Muscle of back (tissue), 11 donors: ENCODE results near the gene TSSK6. TPM values are rescaled to one million over a fixed set of nuclear protein-coding genes. Genes with fewer than 3 reads are reported as not detected.

Experiments
- DNase-seq, 3 donors: peaks; one replicate each; pipeline versions ENCODE4 v3.0.0 to v3.0.0-alpha.2; 2013
- polyA plus RNA-seq, 10 donors: library from polyadenylated mRNA; unstranded; fragments of 120-200 nt; gene quantifications; one replicate each; pipeline ENCODE4 v1.2.1, GENCODE V29; 2013; ENCODE audit not compliant: insufficient read length in 10 of 10

Gene TSSK6
- polyA plus RNA-seq, 10 donors, result 0.29 to 0.75 (median 0.42) TPM

- peak; percentile 55 to 79 (median 56) for DNase-seq
Observed at GRCh38 chr19:19464339-19465098, 50.8 kb downstream of the TSSK6 start.

Other genes with a start within 250 kb of the TSSK6 start
- 1 to 10 TPM; 1.5 to 4.1 (median 2.0) TPM for gene TM6SF2, start 242.2 kb downstream of the TSSK6 start, polyA plus RNA-seq
- gene SUGP1, start 195.0 kb downstream of the TSSK6 start, polyA plus RNA-seq, result 10 to 100 TPM; 29.4 to 39.8 (median 33.2) TPM
- 10 to 100 TPM; 29.4 to 59.3 (median 37.9) TPM for gene MAU2, start 194.7 kb downstream of the TSSK6 start, polyA plus RNA-seq
- 10 to 100 TPM; 44.1 to 57.1 (median 47.3) TPM for gene GATAD2A, start 109.9 kb downstream of the TSSK6 start, polyA plus RNA-seq
- gene NDUFA13, start 677 bp upstream of the TSSK6 start, polyA plus RNA-seq, result 100 to 1,000 TPM; 146 to 246 (median 175) TPM
- gene YJEFN3, start 13.4 kb upstream of the TSSK6 start, polyA plus RNA-seq, result 10 to 100 TPM in 1 of 10 donors, 1 to 10 TPM in 9; 2.8 to 11.4 (median 5.8) TPM
- 10 to 100 TPM in 1 of 10 donors, 1 to 10 TPM in 6, under 1 TPM in 3; 0.36 to 10.8 (median 3.6) TPM for gene CILP2, start 22.7 kb upstream of the TSSK6 start, polyA plus RNA-seq
- gene PBX4, start 103.1 kb upstream of the TSSK6 start, polyA plus RNA-seq, result 1 to 10 TPM in 9 of 10 donors, under 1 TPM in 1; 0.87 to 3.0 (median 1.8) TPM
- gene LPAR2, start 112.7 kb upstream of the TSSK6 start, polyA plus RNA-seq, result 10 to 100 TPM in 1 of 10 donors, 1 to 10 TPM in 9; 2.8 to 11.6 (median 4.6) TPM
- 1 to 10 TPM; 1.9 to 4.9 (median 2.9) TPM for gene GMIP, start 128.1 kb upstream of the TSSK6 start, polyA plus RNA-seq
- gene ATP13A1, start 148.1 kb upstream of the TSSK6 start, polyA plus RNA-seq, result 10 to 100 TPM; 16.8 to 32.3 (median 26.9) TPM
- 1 to 10 TPM; 4.8 to 8.2 (median 6.9) TPM for gene ZNF101, start 153.3 kb upstream of the TSSK6 start, polyA plus RNA-seq
- gene ZNF14, start 217.6 kb upstream of the TSSK6 start, polyA plus RNA-seq, result 1 to 10 TPM; 4.2 to 6.0 (median 5.2) TPM